Measurements from ENCODE around the gene NRP2.

GRCh38 chr2:205763708-205764211 lies 81.5 kb downstream of the NRP2 start:
- TF ChIP-seq CTCF (IDR thresholded peaks at IDR 0.05 in 4 of 5, conservative IDR thresholded peaks at IDR 0.05 in 1 of 5) = peak in 3 of 5 experiments; percentile 25 to 49 (median 48)
- TF ChIP-seq POLR2A (IDR thresholded peaks at IDR 0.05) = no peak

All from gastrocnemius medialis (tissue), 4 donors.